ENCODE measurements around the gene ASPHD1. TPM values are rescaled to one million over a fixed set of nuclear protein-coding genes. Genes with fewer than 3 reads are reported as not detected.

Gene ASPHD1
- total RNA-seq, 4 donors from 2014 or later = 0.42 TPM; not detected in 3

DNA sequence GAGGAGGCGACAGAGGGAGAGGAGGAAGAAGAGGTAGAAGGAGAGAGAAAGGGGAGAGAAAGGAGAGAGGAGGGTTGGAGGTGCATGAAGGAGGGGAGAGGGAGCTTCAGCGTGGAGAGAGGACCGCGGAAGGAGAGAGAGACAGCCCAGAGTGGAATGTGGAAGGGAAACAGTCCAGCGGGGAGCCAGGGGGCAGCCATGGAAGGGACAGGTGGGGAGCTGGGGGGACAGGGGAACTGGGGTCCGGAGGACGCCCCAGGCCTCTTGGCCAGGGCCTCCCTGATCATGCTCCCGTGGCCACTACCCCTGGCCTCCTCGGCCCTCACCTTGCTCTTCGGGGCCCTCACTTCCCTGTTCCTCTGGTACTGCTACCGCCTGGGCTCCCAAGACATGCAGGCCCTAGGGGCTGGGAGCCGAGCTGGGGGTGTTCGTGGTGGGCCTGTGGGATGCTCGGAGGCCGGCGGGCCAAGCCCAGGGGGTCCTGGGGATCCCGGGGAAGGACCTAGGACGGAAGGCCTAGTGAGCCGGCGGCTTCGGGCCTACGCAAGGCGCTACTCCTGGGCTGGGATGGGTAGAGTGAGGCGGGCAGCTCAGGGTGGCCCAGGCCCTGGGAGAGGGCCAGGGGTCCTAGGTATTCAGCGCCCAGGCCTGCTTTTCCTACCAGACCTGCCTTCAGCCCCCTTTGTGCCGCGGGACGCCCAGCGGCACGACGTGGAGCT lies 759 bp downstream of the ASPHD1 start:
- Histone ChIP-seq H3K4me1 (peaks cover 0 to 23% (median 4%) of the 10 kb centered on the region in 3 donors), H3K27ac (no peak overlapping the region), H3K36me3 (peaks cover 0 to under 1% of the 10 kb centered on the region in 2 donors), H3K27me3 (peaks cover 53% of the 10 kb centered on the region), H3K4me3 (peak overlapping the region in 1 of 2 donors; percentile 60), H3K9me3 (no peaks in the 10 kb centered on the region)
- no peak for ATAC-seq
- WGBS, 2 donors (ENCODE audit: low coverage in 1 of 2) = 13 to 14% methylated on average over 5 to 6 of the region's 31 CpGs
- TF ChIP-seq EP300 (IDR thresholded peaks at IDR 0.05) = no peak
- TF ChIP-seq, protein P1, sequence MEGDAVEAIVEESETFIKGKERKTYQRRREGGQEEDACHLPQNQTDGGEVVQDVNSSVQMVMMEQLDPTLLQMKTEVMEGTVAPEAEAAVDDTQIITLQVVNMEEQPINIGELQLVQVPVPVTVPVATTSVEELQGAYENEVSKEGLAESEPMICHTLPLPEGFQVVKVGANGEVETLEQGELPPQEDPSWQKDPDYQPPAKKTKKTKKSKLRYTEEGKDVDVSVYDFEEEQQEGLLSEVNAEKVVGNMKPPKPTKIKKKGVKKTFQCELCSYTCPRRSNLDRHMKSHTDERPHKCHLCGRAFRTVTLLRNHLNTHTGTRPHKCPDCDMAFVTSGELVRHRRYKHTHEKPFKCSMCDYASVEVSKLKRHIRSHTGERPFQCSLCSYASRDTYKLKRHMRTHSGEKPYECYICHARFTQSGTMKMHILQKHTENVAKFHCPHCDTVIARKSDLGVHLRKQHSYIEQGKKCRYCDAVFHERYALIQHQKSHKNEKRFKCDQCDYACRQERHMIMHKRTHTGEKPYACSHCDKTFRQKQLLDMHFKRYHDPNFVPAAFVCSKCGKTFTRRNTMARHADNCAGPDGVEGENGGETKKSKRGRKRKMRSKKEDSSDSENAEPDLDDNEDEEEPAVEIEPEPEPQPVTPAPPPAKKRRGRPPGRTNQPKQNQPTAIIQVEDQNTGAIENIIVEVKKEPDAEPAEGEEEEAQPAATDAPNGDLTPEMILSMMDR (IDR thresholded peaks at IDR 0.05) = no peak
- TF ChIP-seq POLR2A (IDR thresholded peaks at IDR 0.05) = no peak
- no peak for TF ChIP-seq POLR2AphosphoS5 (IDR thresholded peaks at IDR 0.05)

DNA sequence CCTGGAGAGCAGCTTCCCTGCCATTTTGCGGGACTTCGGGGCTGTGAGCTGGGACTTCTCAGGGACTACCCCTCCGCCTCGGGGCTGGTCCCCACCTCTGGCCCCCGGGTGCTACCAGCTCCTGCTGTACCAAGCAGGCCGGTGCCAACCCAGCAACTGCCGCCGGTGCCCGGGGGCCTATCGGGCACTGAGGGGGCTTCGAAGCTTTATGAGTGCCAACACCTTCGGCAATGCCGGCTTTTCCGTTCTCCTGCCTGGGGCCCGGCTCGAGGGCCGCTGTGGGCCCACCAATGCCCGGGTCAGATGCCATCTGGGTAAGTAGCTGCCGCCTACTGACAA lies 1.3 kb downstream of the ASPHD1 start:
- no peak overlapping the region for H3K4me3 ChIP-seq
- H3K27me3 ChIP-seq = peaks cover 48% of the 10 kb centered on the region
- peaks cover 0 to 23% (median 4%) of the 10 kb centered on the region in 3 donors for H3K4me1 ChIP-seq
- H3K36me3 ChIP-seq = peaks cover 0 to 5% of the 10 kb centered on the region in 2 donors
- 82% methylated on average over 3 of the region's 19 CpGs; no CpG with 5 or more reads in 1 of the 2 donors for WGBS, 2 donors (ENCODE audit: low coverage in 1 of 2)
- TF ChIP-seq EP300 (IDR thresholded peaks at IDR 0.05) (no peak), POLR2A (IDR thresholded peaks at IDR 0.05) (no peak), POLR2AphosphoS5 (IDR thresholded peaks at IDR 0.05) (no peak)
- TF ChIP-seq, protein P1 (IDR thresholded peaks at IDR 0.05) = no peak
- no peak for ATAC-seq
- H3K9me3 ChIP-seq = no peaks in the 10 kb centered on the region
- H3K27ac ChIP-seq = no peak overlapping the region

GRCh38 chr16:29903590-29903989 lies 3.3 kb downstream of the ASPHD1 start:
- 47 to 57% methylated on average over 2 to 4 of the region's 4 CpGs for WGBS, 2 donors (ENCODE audit: low coverage in 1 of 2)
- no peaks in the 10 kb centered on the region for H3K9me3 ChIP-seq
- ATAC-seq = no peak
- H3K27me3 ChIP-seq = peaks cover 27% of the 10 kb centered on the region
- H3K36me3 ChIP-seq = peaks cover 0 to 17% of the 10 kb centered on the region in 2 donors
- no peak for TF ChIP-seq EP300 (IDR thresholded peaks at IDR 0.05)
- TF ChIP-seq POLR2A (IDR thresholded peaks at IDR 0.05) = no peak
- no peak for TF ChIP-seq POLR2AphosphoS5 (IDR thresholded peaks at IDR 0.05)
- TF ChIP-seq, protein P1 (IDR thresholded peaks at IDR 0.05) = no peak
- H3K4me3 ChIP-seq = no peak overlapping the region
- H3K4me1 ChIP-seq = peaks cover 0 to 23% (median 4%) of the 10 kb centered on the region in 3 donors
- no peak overlapping the region for H3K27ac ChIP-seq

DNA sequence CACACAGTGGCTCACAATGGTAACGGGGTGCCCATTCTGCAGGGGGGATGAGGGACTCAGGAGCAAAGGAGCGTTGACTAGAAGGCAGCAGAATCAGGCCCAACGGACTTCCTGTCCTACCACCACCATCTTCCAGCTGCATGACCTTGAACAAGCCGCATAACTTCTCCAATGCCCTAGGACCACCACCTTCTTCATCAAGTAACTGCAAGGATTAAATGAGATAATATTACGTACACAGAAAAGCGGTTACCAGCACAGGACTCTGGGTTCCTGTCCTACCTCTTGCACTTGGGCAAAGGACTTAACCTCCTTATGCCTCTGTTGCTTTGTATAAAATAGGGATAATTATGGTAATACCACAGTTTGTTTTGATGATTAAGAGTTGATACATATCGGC lies 4.7 kb downstream of the ASPHD1 start:
- no peak for ATAC-seq
- H3K36me3 ChIP-seq = peaks cover 0 to 17% of the 10 kb centered on the region in 2 donors
- H3K27me3 ChIP-seq = peaks cover 16% of the 10 kb centered on the region
- H3K4me3 ChIP-seq = no peak overlapping the region
- peaks cover 0 to 10% (median 4%) of the 10 kb centered on the region in 3 donors for H3K4me1 ChIP-seq
- no peaks in the 10 kb centered on the region for H3K9me3 ChIP-seq
- TF ChIP-seq, protein P1 (IDR thresholded peaks at IDR 0.05) = no peak
- TF ChIP-seq POLR2AphosphoS5 (IDR thresholded peaks at IDR 0.05) (no peak), EP300 (IDR thresholded peaks at IDR 0.05) (no peak), POLR2A (IDR thresholded peaks at IDR 0.05) (no peak)
- 93% methylated on average over 3 to 5 of the region's 7 CpGs for WGBS, 2 donors (ENCODE audit: low coverage in 1 of 2)
- H3K27ac ChIP-seq = no peak overlapping the region

- Histone ChIP-seq H3K4me3 (no peak overlapping the region), H3K36me3 (peaks cover 0 to 17% of the 10 kb centered on the region in 2 donors), H3K27ac (no peak overlapping the region), H3K9me3 (no peaks in the 10 kb centered on the region), H3K27me3 (peaks cover 13% of the 10 kb centered on the region), H3K4me1 (peaks cover 0 to 3% (median 0%) of the 10 kb centered on the region in 3 donors)
- WGBS, 2 donors (ENCODE audit: low coverage in 1 of 2) = 71 to 94% methylated on average over 2 to 9 of the region's 13 CpGs
- no peak for ATAC-seq
- TF ChIP-seq, protein P1 (IDR thresholded peaks at IDR 0.05) = no peak
- TF ChIP-seq POLR2AphosphoS5 (IDR thresholded peaks at IDR 0.05) (no peak), EP300 (IDR thresholded peaks at IDR 0.05) (no peak)
These were observed 5.4 kb downstream of the ASPHD1 start for GRCh38 chr16:29905668-29906067.
